ENCODE measurements around the gene AP3B2. TPM values are rescaled to one million over a fixed set of nuclear protein-coding genes. Genes with fewer than 3 reads are reported as not detected.

Gene AP3B2
- total and polyA plus RNA-seq, 2 donors (not counting 3 experiments of a cell fraction or from before 2014, with no cell fraction given), result not detected

GRCh38 chr15:82670699-82671098 lies 39.0 kb downstream of the AP3B2 start:
- dilution Hi-C loops (cut with MboI; ENCODE audit: extremely low pct_ligation_motif_present, low sequenced_read_pairs) (no loop called here), intact Hi-C loops (cut with micrococcal nuclease) (no loop called here)
- Histone ChIP-seq H3K9ac (replicated peaks; ENCODE audit: extremely low read depth, insufficient read depth, low read length) (no peak overlapping the region), H3K27me3 (ENCODE audit: control insufficient read depth in 2 of 2, insufficient read depth in 2 of 2, low read length in 2 of 2) (no peaks in the 10 kb centered on the region), H3K4me3 (replicated peaks in 1 of 3; ENCODE audit: insufficient read depth in 1 of 3, low read depth in 1 of 3, low read length in 3 of 3) (no peak overlapping the region), H4K20me1 (replicated peaks; ENCODE audit: control insufficient read depth, extremely low read depth, insufficient read depth, low read length) (no peaks in the 10 kb centered on the region), H3K36me3 (ENCODE audit: control insufficient read depth in 2 of 2, extremely low read depth in 1 of 2, insufficient read depth in 2 of 2, low read length in 2 of 2) (no peaks in the 10 kb centered on the region), H3K27ac (ENCODE audit: insufficient read depth, low read depth, low read length) (no peak overlapping the region), H3K9me3 (replicated peaks; ENCODE audit: control insufficient read depth, insufficient read depth, low read length) (no peaks in the 10 kb centered on the region), H3K79me2 (ENCODE audit: control insufficient read depth, insufficient read depth, low read length) (no peaks in the 10 kb centered on the region), H3K4me2 (ENCODE audit: insufficient read depth, low read length) (no peak overlapping the region), H2AFZ (ENCODE audit: low read depth, low read length) (no peak overlapping the region), H3K4me1 (ENCODE audit: control insufficient read depth, extremely low read depth, insufficient read depth, low read length) (no peaks in the 10 kb centered on the region), H3K9me1 (replicated peaks; ENCODE audit: control insufficient read depth, extremely low read depth, insufficient read depth, low read length) (no peaks in the 10 kb centered on the region)
- CTCF ChIA-PET, result no interaction called here
- FAIRE-seq (no peak), DNase-seq (ENCODE audit: low read depth, low spot score) (no peak)
- no peak for TF ChIP-seq EZH2 (IDR thresholded peaks at IDR 0.05; ENCODE audit: borderline replicate concordance, low read depth, low read length, severe bottlenecking)
- TF ChIP-seq, protein P1, sequence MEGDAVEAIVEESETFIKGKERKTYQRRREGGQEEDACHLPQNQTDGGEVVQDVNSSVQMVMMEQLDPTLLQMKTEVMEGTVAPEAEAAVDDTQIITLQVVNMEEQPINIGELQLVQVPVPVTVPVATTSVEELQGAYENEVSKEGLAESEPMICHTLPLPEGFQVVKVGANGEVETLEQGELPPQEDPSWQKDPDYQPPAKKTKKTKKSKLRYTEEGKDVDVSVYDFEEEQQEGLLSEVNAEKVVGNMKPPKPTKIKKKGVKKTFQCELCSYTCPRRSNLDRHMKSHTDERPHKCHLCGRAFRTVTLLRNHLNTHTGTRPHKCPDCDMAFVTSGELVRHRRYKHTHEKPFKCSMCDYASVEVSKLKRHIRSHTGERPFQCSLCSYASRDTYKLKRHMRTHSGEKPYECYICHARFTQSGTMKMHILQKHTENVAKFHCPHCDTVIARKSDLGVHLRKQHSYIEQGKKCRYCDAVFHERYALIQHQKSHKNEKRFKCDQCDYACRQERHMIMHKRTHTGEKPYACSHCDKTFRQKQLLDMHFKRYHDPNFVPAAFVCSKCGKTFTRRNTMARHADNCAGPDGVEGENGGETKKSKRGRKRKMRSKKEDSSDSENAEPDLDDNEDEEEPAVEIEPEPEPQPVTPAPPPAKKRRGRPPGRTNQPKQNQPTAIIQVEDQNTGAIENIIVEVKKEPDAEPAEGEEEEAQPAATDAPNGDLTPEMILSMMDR (IDR thresholded peaks at IDR 0.05; ENCODE audit: extremely low read depth in 1 of 2, insufficient read depth in 1 of 2, low read depth in 1 of 2, low read length in 2 of 2), result no peak
- no peak for TF ChIP-seq GATA2 (IDR thresholded peaks at IDR 0.05; ENCODE audit: insufficient read depth, insufficient read length, low read depth, low read length)
- TF ChIP-seq MYC (IDR thresholded peaks at IDR 0.05; ENCODE audit: low read depth, low read length), result no peak
- no peak for TF ChIP-seq FOS (IDR thresholded peaks at IDR 0.05; ENCODE audit: borderline replicate concordance, insufficient read depth, low read length)
- TF ChIP-seq JUN (IDR thresholded peaks at IDR 0.05; ENCODE audit: borderline replicate concordance, insufficient read depth, insufficient read length, low read depth), result no peak
- no peak for TF ChIP-seq MAX (IDR thresholded peaks at IDR 0.05; ENCODE audit: insufficient read depth, insufficient read length)
- TF ChIP-seq POLR2AphosphoS5 (IDR thresholded peaks at IDR 0.05; ENCODE audit: insufficient read depth, low read depth, low read length), result no peak
- no peak for TF ChIP-seq POLR2A (IDR thresholded peaks at IDR 0.05; ENCODE audit: low read depth, low read length)
- BruUV-seq (replicated peaks), result no TSS peak
- POLR2A ChIA-PET, result no interaction called here
